IPS-15b (cell line): Measurements from ENCODE around the gene RNF113B.

Source experiments
- H3K27me3 ChIP-seq: one replicate; pipeline ENCODE4 v1.6.1; 2013; ENCODE audit warnings: low read length; ENCODE audit not compliant: control insufficient read depth, insufficient read depth
- H3K36me3 ChIP-seq: one replicate; pipeline ENCODE4 v1.6.1; 2013; ENCODE audit warnings: low read length; ENCODE audit not compliant: control insufficient read depth, insufficient read depth
- H3K4me1 ChIP-seq: one replicate; pipeline ENCODE4 v1.6.1; 2013; ENCODE audit warnings: mild to moderate bottlenecking, low read length; ENCODE audit not compliant: control insufficient read depth, insufficient read depth
- H3K4me3 ChIP-seq: one replicate; pipeline ENCODE4 v1.5.1; 2013; ENCODE audit warnings: low read depth, low read length
- H3K9ac ChIP-seq: one replicate; pipeline ENCODE4 v1.6.1; 2013; ENCODE audit warnings: low read depth, mild to moderate bottlenecking, low read length
- H3K9me3 ChIP-seq: one replicate; pipeline ENCODE4 v1.6.1; 2013; ENCODE audit warnings: mild to moderate bottlenecking, low read length; ENCODE audit not compliant: control insufficient read depth, insufficient read depth

The RNF113B gene

DNA sequence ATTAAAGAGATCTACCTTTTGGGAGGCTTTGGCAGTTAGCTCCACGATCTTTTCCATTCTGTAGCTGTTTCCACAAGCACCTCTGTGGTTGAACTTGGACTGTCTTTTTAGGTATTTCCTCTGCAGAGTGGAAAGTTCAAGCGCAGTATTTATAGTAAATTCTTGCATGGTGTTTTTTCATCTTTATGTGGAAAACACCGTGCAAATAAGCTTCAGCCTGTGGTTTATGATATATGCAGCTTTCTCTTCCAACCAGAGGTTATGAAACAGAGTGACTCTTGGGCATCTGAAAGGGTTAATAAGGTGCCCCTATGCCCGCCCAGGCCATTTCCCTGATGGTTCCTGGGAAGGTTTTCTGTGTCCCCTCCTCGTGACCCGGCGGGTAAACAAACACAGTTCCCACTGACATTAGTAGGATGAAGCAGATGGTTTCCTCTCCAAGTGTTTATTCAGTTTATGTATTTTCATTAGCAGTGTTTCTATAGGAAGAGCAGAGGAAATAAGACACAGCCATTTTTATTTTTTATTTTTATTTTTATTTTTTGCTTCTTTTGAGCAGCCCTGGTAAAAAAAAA is 39.7 kb upstream of the RNF113B start:
- H3K36me3 ChIP-seq, result peaks cover 6% of the 10 kb centered on the region
- H3K4me3 ChIP-seq, result no peak overlapping the region
- no peaks in the 10 kb centered on the region for H3K27me3 ChIP-seq
- no peaks in the 10 kb centered on the region for H3K4me1 ChIP-seq
- no peaks in the 10 kb centered on the region for H3K9me3 ChIP-seq
- H3K9ac ChIP-seq, result no peak overlapping the region

DNA sequence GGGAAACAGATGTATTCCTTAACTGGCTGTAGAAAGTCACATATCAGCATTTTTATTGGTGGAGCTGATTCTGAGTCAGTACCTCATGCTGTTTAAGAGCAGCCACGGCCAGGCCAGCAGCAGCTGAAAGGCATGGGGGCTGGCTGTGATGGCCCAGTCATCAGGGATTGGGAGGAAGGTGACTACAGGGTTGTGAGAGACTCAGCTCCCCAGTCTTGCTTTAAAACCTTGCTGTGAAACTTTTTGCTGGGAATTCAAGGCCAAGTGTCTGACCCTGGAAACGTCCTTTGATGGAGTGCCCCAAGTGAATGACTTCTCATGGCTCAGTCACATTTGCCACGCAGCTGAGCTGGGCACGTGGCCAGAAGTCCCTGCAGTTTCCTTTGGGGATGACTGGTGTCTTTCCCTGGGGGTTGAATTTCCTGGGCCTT is 39.1 kb upstream of the RNF113B start:
- Histone ChIP-seq H3K36me3 (peaks cover 6% of the 10 kb centered on the region), H3K4me3 (no peak overlapping the region)

DNA sequence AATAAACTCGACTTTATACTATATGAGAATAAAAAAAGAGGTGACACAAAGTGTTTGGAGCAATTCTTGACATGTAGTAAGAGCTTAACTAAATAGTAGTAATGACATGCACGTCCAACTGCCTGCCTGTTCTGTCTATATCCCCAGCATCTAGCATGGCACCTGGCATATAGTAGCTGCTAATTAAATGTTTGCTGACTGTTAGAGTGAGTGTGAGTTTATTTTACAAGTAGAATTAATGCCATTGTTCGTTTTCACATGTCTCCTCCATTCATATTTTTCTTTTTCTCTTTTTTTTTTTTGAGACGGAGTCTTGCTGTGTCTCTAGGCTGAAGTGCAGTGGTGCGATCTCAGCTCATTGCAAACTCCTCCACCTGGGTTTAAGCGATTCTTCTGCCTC is 38.4 kb upstream of the RNF113B start:
- Histone ChIP-seq H3K4me1 (no peaks in the 10 kb centered on the region), H3K4me3 (no peak overlapping the region), H3K27me3 (no peaks in the 10 kb centered on the region), H3K9me3 (no peaks in the 10 kb centered on the region), H3K36me3 (peaks cover 6% of the 10 kb centered on the region), H3K9ac (no peak overlapping the region)

More for the DNA sequence above, 39.1 kb upstream of the RNF113B start:
- no peaks in the 10 kb centered on the region for H3K4me1 ChIP-seq
- H3K9ac ChIP-seq, result no peak overlapping the region
- no peaks in the 10 kb centered on the region for H3K27me3 ChIP-seq
- H3K9me3 ChIP-seq, result no peaks in the 10 kb centered on the region

- Histone ChIP-seq H3K4me1 (no peaks in the 10 kb centered on the region), H3K9me3 (no peaks in the 10 kb centered on the region), H3K36me3 (peaks cover 6% of the 10 kb centered on the region), H3K27me3 (no peaks in the 10 kb centered on the region), H3K4me3 (no peak overlapping the region), H3K9ac (no peak overlapping the region)
Observed at GRCh38 chr13:98214707-98215106, 37.6 kb upstream of the RNF113B start.

GRCh38 chr13:98214008-98214643 is 37.1 kb upstream of the RNF113B start:
- no peaks in the 10 kb centered on the region for H3K9me3 ChIP-seq
- no peaks in the 10 kb centered on the region for H3K27me3 ChIP-seq
- H3K4me1 ChIP-seq, result no peaks in the 10 kb centered on the region
- peaks cover 6% of the 10 kb centered on the region for H3K36me3 ChIP-seq
- no peak overlapping the region for H3K9ac ChIP-seq
- H3K4me3 ChIP-seq, result no peak overlapping the region

DNA sequence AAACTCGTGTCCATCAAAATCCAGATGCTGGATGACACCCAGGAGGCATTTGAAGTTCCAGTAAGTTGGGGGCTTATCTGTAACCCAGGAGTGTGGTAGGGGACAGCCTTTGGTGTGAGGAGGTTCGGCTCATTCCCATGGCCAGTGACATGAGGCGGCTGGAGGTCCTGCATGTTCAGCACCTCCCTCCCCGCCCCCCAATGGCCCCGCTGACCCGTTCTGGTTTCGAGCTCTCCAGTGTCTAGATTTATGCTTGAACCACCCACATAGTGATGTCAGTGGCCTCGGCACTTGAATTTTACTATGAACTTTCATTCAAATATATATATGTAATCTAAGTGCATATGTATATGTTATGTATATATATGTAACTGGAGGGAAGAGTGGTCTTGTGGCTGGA is 36.3 kb upstream of the RNF113B start:
- Histone ChIP-seq H3K36me3 (peaks cover 6% of the 10 kb centered on the region), H3K27me3 (no peaks in the 10 kb centered on the region), H3K4me1 (no peaks in the 10 kb centered on the region)

DNA sequence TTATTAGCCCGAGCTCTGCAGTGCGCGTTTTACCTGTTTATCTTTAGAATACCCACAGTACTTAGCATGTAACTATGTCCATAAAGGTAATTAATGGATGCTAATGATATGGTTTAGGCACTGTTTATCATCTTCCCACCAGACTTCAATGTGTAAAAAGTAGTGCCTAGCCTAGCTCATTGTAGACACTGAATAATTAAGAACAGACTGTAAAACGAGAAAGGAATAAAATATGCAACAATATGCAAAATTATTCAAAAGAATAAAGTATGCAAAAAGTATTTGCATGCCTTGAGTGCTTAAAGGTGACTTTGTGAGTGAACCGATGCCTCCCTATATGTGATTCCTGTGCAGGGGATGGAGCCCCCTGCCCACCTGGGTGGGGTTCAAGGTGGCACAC is 35.7 kb upstream of the RNF113B start:
- Histone ChIP-seq H3K4me1 (no peaks in the 10 kb centered on the region), H3K9ac (no peak overlapping the region), H3K9me3 (no peaks in the 10 kb centered on the region), H3K36me3 (peaks cover 6% of the 10 kb centered on the region), H3K27me3 (no peaks in the 10 kb centered on the region), H3K4me3 (no peak overlapping the region)

More for the DNA sequence above, 36.3 kb upstream of the RNF113B start:
- no peak overlapping the region for H3K4me3 ChIP-seq
- no peak overlapping the region for H3K9ac ChIP-seq
- no peaks in the 10 kb centered on the region for H3K9me3 ChIP-seq

DNA sequence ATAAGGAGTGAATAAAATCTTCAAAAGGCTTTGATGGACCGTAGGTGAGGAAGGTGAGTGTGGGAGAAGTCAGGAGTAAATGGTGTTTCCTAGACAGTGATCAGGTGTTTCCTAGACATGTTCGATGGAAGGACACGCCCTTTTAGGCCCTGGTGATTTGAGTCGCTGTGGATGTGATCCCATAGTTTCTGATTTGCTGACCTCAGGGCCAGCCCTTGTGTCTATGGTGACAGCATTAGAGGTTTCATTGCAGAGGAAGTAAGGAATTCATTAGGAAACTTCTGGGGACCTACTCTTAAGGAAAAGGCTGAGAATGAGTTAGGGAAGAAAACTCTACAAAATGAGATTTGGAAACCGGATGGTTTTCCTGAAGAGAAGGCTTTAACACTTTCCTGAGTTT is 31.5 kb upstream of the RNF113B start:
- no peak overlapping the region for H3K4me3 ChIP-seq
- no peaks in the 10 kb centered on the region for H3K4me1 ChIP-seq
- H3K36me3 ChIP-seq, result peaks cover 2% of the 10 kb centered on the region
- H3K27me3 ChIP-seq, result no peaks in the 10 kb centered on the region
- H3K9me3 ChIP-seq, result no peaks in the 10 kb centered on the region
- H3K9ac ChIP-seq, result no peak overlapping the region

DNA sequence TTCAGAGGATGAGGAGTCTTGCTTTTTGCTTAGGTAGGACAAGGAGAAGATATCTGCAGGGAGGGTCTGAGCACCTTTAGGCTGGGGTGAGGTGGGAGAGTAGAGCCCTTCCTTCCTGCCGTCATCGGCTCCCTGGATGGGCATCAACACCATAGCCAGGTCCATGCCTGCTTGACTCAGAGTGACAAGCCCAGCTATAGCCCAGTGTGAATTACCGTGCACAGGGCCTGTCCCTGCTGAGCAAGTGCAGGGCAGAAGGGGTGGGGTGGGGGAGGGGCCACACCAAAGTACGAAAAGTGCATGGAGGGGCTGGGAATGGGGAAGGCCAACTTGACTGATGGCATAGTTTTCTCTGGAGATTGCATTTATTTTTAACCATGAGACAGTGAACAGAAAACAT is 30.3 kb upstream of the RNF113B start:
- Histone ChIP-seq H3K9me3 (no peaks in the 10 kb centered on the region), H3K36me3 (no peaks in the 10 kb centered on the region), H3K9ac (no peak overlapping the region), H3K27me3 (no peaks in the 10 kb centered on the region), H3K4me3 (no peak overlapping the region), H3K4me1 (no peaks in the 10 kb centered on the region)

- H3K36me3 ChIP-seq, result no peaks in the 10 kb centered on the region
- no peaks in the 10 kb centered on the region for H3K9me3 ChIP-seq
- H3K4me1 ChIP-seq, result peaks cover 2% of the 10 kb centered on the region
- no peak overlapping the region for H3K4me3 ChIP-seq
- no peaks in the 10 kb centered on the region for H3K27me3 ChIP-seq
- no peak overlapping the region for H3K9ac ChIP-seq
Observed at GRCh38 chr13:98206946-98207345, 29.9 kb upstream of the RNF113B start.

DNA sequence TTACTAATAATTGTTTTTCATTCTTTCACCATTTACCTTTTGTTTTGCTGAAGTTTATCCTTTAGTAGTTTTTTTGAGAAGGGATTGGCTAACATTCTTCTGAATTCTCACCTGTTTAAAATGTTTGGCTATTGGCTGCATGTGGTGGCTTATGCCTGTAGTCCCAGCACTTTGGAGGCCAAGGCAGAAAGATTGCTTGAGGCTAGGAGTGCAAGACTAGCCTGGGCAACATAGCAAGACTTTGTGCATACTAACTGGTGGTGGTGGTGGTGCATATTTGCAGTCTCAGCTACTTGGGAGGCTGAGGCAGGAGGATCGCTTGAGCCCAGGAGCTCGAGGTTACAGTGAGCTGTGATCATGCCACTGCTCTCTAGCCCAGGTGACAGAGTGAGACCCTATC is 27.5 kb upstream of the RNF113B start:
- H3K27me3 ChIP-seq, result no peaks in the 10 kb centered on the region
- no peaks in the 10 kb centered on the region for H3K36me3 ChIP-seq
- H3K9me3 ChIP-seq, result no peaks in the 10 kb centered on the region
- peaks cover 23% of the 10 kb centered on the region for H3K4me1 ChIP-seq
- H3K4me3 ChIP-seq, result no peak overlapping the region
- no peak overlapping the region for H3K9ac ChIP-seq

DNA sequence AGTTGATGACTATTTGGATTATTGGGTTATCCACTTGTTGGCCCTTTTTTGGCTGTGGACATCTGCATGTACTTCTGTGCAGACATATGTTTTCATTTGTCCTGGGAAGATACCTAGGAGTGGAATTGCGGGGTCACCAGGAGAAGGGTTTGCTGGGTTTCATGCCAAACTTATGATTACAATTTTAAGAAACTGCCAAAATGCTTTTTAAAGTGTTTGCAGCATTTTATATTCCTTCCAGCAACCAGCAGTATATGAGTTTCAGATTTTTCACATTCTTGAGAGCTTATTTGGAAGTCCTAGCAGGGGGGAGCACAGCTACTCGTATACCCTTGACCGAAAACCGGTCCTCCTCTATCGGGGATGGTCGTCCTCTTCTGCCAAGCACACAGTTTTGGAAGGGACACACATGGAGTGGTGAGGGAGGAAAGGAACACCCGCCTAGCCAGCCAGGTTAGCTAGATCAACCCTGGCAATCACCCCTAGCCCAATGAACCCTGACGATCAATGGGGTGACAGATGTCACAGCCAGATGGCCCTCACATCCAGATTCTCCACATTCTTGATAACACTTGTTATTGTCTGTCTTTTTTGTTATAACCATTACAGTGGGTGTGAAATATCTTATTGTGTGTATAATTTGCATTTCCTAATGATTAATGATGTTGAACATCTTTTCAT is 26.7 kb upstream of the RNF113B start:
- H3K9me3 ChIP-seq, result no peaks in the 10 kb centered on the region

More for the DNA sequence above, 26.7 kb upstream of the RNF113B start:
- Histone ChIP-seq H3K4me3 (no peak overlapping the region), H3K27me3 (no peaks in the 10 kb centered on the region), H3K36me3 (no peaks in the 10 kb centered on the region), H3K9ac (no peak overlapping the region), H3K4me1 (peaks cover 30% of the 10 kb centered on the region)
